Measurements from ENCODE around the gene FRMD5.

GRCh38 chr15:44082558-44083157 lies 112.4 kb downstream of the FRMD5 start:
- TF ChIP-seq POLR2A (IDR thresholded peaks at IDR 0.05), result no peak
- TF ChIP-seq, protein P1, sequence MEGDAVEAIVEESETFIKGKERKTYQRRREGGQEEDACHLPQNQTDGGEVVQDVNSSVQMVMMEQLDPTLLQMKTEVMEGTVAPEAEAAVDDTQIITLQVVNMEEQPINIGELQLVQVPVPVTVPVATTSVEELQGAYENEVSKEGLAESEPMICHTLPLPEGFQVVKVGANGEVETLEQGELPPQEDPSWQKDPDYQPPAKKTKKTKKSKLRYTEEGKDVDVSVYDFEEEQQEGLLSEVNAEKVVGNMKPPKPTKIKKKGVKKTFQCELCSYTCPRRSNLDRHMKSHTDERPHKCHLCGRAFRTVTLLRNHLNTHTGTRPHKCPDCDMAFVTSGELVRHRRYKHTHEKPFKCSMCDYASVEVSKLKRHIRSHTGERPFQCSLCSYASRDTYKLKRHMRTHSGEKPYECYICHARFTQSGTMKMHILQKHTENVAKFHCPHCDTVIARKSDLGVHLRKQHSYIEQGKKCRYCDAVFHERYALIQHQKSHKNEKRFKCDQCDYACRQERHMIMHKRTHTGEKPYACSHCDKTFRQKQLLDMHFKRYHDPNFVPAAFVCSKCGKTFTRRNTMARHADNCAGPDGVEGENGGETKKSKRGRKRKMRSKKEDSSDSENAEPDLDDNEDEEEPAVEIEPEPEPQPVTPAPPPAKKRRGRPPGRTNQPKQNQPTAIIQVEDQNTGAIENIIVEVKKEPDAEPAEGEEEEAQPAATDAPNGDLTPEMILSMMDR (IDR thresholded peaks at IDR 0.05), result no peak
